Measurements from ENCODE around the gene RALY.

RALY gene

GRCh38 chr20:34040300-34040995, 46.7 kb downstream of the RALY start:
- FAIRE-seq (no peak), DNase-seq (ENCODE audit: insufficient read length, low spot score) (no peak)
- TF ChIP-seq POLR2A (IDR thresholded peaks at IDR 0.05; ENCODE audit: low read depth, low read length): no peak

DNA sequence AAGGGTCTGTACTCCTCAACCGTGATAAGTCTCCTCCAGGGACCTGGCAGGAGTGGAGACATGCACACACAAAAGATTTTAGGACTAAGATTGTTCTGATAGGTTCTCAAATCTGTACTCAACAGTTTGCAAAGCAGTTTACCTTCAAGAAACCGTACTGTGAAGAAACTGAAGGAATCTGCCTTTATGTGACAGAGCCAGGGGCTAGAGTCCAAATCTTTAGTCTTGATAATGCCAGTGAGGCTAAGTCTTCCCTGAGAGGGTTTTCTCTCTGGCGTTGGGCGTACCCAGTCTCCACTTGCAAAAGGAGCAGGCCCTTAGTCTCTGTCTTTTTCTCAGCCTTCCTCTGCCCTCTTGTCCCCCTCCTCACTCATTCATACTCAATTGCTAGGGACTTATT, 47.5 kb downstream of the RALY start:
- TF ChIP-seq POLR2A (IDR thresholded peaks at IDR 0.05; ENCODE audit: low read depth, low read length): no peak
- DNase-seq (ENCODE audit: insufficient read length, low spot score) (no peak), FAIRE-seq (no peak)

GRCh38 chr20:34042262-34042661, 48.6 kb downstream of the RALY start:
- DNase-seq (ENCODE audit: insufficient read length, low spot score): no peak
- TF ChIP-seq POLR2A (IDR thresholded peaks at IDR 0.05; ENCODE audit: low read depth, low read length): no peak
- no peak for FAIRE-seq

DNA sequence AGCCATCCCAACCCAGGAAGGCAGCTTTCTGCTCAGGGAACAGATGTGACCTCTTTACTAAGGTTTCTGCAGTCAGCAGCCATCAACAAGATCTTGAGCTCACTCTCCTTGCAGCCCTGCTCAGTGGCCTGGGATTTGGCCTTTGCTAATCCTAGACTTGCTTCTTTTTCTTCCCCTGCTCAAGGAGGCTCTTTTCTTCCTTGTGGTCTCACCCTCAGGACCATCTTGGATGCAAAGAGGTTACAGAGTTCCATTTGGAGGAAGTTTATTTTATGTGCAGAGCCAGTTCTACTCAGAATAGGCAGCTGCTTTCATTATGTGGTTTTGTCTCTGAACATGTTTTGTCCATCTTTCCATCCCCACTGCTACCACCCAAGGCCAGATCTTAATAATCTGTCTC, 49.3 kb downstream of the RALY start:
- TF ChIP-seq POLR2A (IDR thresholded peaks at IDR 0.05; ENCODE audit: low read depth, low read length): no peak
- DNase-seq (ENCODE audit: insufficient read length, low spot score): no peak
- FAIRE-seq: no peak

DNA sequence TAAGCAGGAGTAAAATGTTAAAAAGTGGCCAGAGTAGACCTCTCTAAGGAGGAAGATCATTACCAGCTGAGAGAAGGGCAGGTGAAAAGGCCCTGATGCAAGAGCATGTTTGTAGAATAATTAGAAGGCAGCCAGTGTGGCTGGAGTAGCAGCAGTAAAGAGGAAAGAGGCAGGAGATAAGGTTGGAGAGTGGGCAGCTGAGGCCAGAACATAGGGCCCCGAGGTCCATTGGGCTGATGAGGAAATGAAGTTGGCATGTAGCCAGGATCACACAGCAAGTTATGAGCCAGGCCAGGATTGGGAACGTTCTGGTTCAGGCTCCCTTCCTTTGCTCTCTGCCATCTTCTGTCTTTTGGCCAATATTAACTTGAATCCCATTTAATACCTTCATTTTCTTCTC, 51.6 kb downstream of the RALY start:
- no peak for FAIRE-seq

DNA sequence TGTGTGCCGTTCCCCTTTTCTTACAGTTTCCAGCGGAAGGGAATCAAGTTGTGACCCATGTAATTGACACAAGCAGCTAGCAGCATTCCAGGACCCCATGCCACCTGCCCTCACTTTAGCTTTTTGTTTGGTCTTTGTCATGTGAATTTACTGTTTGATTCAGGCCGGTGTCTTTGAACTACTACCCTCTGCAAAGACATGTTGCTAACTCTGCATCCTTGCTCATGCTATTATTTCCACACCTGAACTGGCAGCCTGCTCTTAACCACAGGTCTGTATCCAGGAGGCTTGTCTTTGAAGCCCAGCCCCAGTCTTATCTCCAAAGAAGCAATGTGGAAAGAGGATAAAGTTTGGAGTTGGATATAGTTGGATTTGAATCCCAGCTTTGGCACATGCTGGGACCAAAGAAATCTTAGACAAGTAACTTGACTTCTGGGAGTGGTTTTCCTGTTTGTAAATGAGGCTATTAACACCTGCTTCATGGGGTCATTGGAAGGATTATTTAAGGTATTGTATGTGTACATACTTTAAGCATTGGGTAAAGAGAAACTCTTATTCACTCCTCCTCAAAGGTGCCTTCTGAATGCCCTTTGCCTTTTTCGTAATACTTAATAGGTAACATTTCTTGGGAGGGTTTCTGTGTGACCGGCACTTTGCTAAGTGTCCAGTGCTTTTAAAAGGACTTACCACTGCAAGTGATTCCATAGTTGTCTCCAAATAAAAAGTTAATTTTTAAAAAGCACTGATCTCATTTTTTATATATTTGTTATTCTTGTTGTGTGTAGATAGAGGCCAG, 52.4 kb downstream of the RALY start:
- DNase-seq (ENCODE audit: insufficient read length, low spot score) (no peak), FAIRE-seq (no peak)
- TF ChIP-seq POLR2A (IDR thresholded peaks at IDR 0.05; ENCODE audit: low read depth, low read length): no peak

More for the DNA sequence above, 51.6 kb downstream of the RALY start:
- DNase-seq (ENCODE audit: insufficient read length, low spot score): no peak
- no peak for TF ChIP-seq POLR2A (IDR thresholded peaks at IDR 0.05; ENCODE audit: low read depth, low read length)

- no peak for FAIRE-seq
- DNase-seq (ENCODE audit: insufficient read length, low spot score): no peak
- TF ChIP-seq POLR2A (IDR thresholded peaks at IDR 0.05; ENCODE audit: low read depth, low read length): no peak
Measured at GRCh38 chr20:34047010-34047687, 53.4 kb downstream of the RALY start.

GRCh38 chr20:34047917-34048316, 54.2 kb downstream of the RALY start:
- TF ChIP-seq POLR2A (IDR thresholded peaks at IDR 0.05; ENCODE audit: low read depth, low read length): no peak
- no peak for FAIRE-seq
- DNase-seq (ENCODE audit: insufficient read length, low spot score): no peak

DNA sequence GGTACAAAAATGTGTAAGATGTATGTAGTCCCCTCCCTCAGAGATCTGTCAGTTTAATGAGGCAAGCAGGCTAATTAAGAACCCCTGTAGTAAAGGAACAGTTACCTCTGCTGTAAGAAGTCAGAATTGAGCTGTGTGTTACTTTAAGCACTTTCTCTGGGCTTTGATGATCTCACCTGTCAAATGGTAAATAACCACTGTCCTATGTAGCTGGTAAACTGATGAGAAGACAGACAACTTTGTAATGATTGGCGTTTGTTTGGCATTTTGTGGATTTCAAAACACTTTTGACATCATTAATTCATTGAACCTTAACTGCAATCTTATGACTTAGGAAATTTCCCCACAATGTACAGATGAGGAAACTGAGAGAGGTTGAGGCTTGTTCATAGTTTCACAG, 55.7 kb downstream of the RALY start:
- FAIRE-seq (no peak), DNase-seq (ENCODE audit: insufficient read length, low spot score) (no peak)
- no peak for TF ChIP-seq POLR2A (IDR thresholded peaks at IDR 0.05; ENCODE audit: low read depth, low read length)

DNA sequence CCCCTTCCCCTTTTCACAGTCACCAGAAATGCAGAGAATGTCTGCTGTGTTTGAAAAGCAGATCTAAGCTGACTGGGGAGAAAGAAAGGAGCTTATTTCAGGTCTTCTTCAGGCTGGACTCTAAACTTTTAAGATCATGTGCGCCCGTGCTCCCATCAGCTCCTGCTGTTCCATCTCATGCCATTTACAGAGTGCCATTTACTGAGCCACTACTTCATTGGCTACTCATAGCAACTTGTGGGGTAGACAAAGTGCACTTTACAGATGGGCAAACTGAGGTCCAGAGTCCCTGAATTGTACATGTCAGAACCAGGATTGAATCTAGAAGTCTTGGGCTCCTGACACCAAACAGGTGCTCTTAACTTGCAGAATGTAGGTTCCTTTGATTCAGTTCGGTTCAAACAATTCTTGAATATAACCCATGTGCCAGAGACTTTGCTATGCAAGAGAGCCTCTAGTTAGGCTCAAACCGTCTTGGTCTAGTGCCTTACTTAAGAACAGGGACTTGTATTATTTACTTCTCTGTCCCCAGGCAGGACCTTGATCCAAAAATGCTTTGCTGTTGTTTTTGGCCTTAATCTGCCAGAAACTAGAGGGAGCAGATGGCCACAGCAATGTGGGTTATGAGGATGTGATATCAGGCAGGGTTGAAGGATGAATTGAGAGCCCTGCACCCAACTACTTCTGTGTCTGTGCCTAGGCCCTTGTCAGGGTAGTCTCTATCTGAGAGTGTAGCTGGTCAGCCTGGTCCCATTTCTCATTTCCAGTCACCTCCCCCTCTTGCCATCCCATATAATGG, 56.4 kb downstream of the RALY start:
- no peak for TF ChIP-seq POLR2A (IDR thresholded peaks at IDR 0.05; ENCODE audit: low read depth, low read length)
- FAIRE-seq (no peak), DNase-seq (ENCODE audit: insufficient read length, low spot score) (no peak)

DNA sequence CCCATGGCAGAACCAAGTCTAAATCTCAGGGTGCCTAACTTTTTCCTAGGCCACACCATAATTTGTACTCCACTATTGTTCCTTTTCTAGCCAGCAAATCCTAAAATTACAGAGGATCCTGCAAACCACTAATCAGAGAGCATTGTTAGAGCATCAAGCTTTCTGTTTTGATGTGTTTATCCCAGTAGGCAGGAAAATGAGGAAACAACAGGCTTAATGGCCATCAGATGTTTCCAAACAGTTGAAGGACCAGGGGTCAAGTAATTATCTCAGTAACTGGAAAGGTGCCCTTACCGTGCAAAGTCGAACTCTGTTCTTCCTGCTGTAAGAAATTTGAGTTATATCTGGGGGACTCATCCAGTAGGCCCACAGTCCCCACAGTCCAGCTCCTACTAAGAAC, 58.7 kb downstream of the RALY start:
- TF ChIP-seq POLR2A (IDR thresholded peaks at IDR 0.05; ENCODE audit: low read depth, low read length): no peak
- DNase-seq (ENCODE audit: insufficient read length, low spot score) (no peak), FAIRE-seq (no peak)

- no peak for FAIRE-seq
- no peak for TF ChIP-seq POLR2A (IDR thresholded peaks at IDR 0.05; ENCODE audit: low read depth, low read length)
Measured at GRCh38 chr20:34055290-34055689, 61.6 kb downstream of the RALY start.

GRCh38 chr20:34058831-34059230, 65.1 kb downstream of the RALY start:
- DNase-seq (ENCODE audit: insufficient read length, low spot score) (no peak), FAIRE-seq (no peak)
- TF ChIP-seq POLR2A (IDR thresholded peaks at IDR 0.05; ENCODE audit: low read depth, low read length): no peak

More at GRCh38 chr20:34055290-34055689, 61.6 kb downstream of the RALY start:
- no peak for DNase-seq (ENCODE audit: insufficient read length, low spot score)

DNA sequence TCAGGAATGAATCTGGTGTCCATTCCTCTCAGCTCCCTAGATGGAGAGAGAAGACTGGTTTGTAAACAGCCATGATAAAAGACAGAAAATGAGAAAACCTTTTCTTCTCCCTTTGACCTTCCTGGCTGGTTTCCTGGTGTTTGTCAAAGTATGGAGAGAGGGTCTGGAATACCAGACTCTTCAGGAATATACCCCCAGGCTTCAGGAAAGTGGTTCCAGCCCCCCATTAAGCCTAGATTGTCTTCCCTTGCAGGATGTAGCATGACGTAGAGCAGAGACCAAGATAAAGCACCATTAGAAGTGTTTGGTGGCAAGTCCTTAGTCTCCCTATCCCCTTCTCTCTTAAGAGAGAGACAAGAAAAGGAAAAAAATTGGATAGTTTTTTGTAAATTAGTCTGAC, 67.3 kb downstream of the RALY start:
- DNase-seq (ENCODE audit: insufficient read length, low spot score) (no peak), FAIRE-seq (no peak)
- TF ChIP-seq POLR2A (IDR thresholded peaks at IDR 0.05; ENCODE audit: low read depth, low read length): no peak
